Common myeloid progenitor, CD34-positive (primary cell): ENCODE results near the gene AP4E1.

Experiments
- CTCF ChIA-PET: fragments of 350-600 bp; sonication (Branson Sonifier 250); formaldehyde crosslinking; loops from one replicate; lab custom pipeline; 2021; ENCODE audit warnings: antibody characterized with exemption; lab: Charles Lee
- POLR2A ChIA-PET: fragments of 350-600 bp; sonication (Branson Sonifier 250); formaldehyde crosslinking; loops from one replicate; lab custom pipeline; 2021; ENCODE audit warnings: antibody characterized with exemption; lab: Charles Lee
- DNase-seq, 3 donors: peaks; one replicate each; pipeline versions ENCODE4 v3.0.0 to v3.0.0-alpha.2; 2013
- H3K27ac ChIP-seq, 2 experiments: 1 replicate in 1 of 2; 2 replicates in 1 of 2; pipeline ENCODE4 v1.7.0; 2013; ENCODE audit warnings: inconsistent platforms in 2 of 2, low read length in 2 of 2, mild to moderate bottlenecking in 2 of 2, low read depth in 1 of 2, moderate library complexity in 1 of 2; ENCODE audit not compliant: severe bottlenecking in 2 of 2, insufficient read depth in 1 of 2, poor library complexity in 1 of 2
- H3K27me3 ChIP-seq, 5 experiments: replicated peaks in 2 of 5; 1 replicate in 3 of 5; 2 replicates in 2 of 5; pipeline versions ENCODE4 v1.6.1 to v1.7.0; 2013; ENCODE audit warnings: low read length in 4 of 5, mild to moderate bottlenecking in 2 of 5, moderate library complexity in 2 of 5, inconsistent platforms in 1 of 5; ENCODE audit not compliant: insufficient read depth in 5 of 5, control insufficient read depth in 4 of 5
- H3K36me3 ChIP-seq, 4 experiments: 1 replicate in 2 of 4; 2 replicates in 2 of 4; pipeline versions ENCODE4 v1.6.1 to v1.7.0; 2013; ENCODE audit warnings: low read length in 3 of 4, control low read depth in 1 of 4, mild to moderate bottlenecking in 1 of 4; ENCODE audit not compliant: control insufficient read depth in 4 of 4, insufficient read depth in 4 of 4
- H3K4me1 ChIP-seq, 4 experiments: 1 replicate in 3 of 4; 2 replicates in 1 of 4; pipeline versions ENCODE4 v1.6.1 to v1.7.1; 2013; ENCODE audit warnings: low read length in 3 of 4, mild to moderate bottlenecking in 3 of 4, control low read depth in 1 of 4, inconsistent platforms in 1 of 4, moderate library complexity in 1 of 4; ENCODE audit not compliant: control insufficient read depth in 4 of 4, insufficient read depth in 4 of 4; ENCODE audit errors: control extremely low read depth in 1 of 4
- H3K4me3 ChIP-seq, 7 experiments: 1 replicate in 4 of 7; 2 replicates in 3 of 7; pipeline versions ENCODE4 v1.5.1 to v1.7.0; 2013; ENCODE audit warnings: mild to moderate bottlenecking in 7 of 7, low read length in 6 of 7, moderate library complexity in 6 of 7, inconsistent platforms in 2 of 7, low read depth in 2 of 7, control low read depth in 1 of 7; ENCODE audit not compliant: insufficient read depth in 4 of 7, control insufficient read depth in 1 of 7; ENCODE audit errors: extremely low read depth in 1 of 7
- H3K9me3 ChIP-seq, 5 experiments: 1 replicate in 4 of 5; 2 replicates in 1 of 5; pipeline versions ENCODE4 v1.6.1 to v1.7.1; 2013; ENCODE audit warnings: low read length in 4 of 5, mild to moderate bottlenecking in 2 of 5, inconsistent platforms in 1 of 5, low read depth in 1 of 5, moderate library complexity in 1 of 5; ENCODE audit not compliant: control insufficient read depth in 4 of 5, insufficient read depth in 2 of 5; ENCODE audit errors: control extremely low read depth in 1 of 5
- WGBS: methylation state at CpG from one replicate; pipeline ENCODE4 v1.1.5; 2013; ENCODE audit not compliant: insufficient coverage; 5-methylcytosine and 5-hydroxymethylcytosine counted together

The AP4E1 gene

DNA sequence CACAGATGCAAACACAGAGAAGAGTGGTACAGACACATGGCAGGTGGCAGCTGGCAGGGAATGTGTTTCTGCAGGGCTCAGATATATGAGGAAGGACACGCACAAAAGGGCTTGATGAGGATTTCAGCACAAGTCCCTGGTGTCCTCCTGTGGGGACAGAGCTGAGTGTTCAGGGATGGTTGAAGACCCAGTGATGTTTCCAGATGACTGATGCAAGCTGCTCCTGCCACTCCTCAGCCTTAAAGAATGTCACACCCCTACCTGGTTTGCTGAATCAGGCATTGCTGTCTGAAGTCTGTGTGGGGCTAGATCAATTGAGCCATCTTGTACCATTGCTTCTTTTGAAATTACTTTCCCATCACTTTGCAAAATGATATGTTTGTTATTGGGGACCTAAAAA lies 146.1 kb downstream of the AP4E1 start:
- DNase-seq = no peak
- H3K27ac ChIP-seq = no peak overlapping the region
- H3K9me3 ChIP-seq = no peaks in the 10 kb centered on the region
- POLR2A ChIA-PET = no interaction called here
- H3K4me3 ChIP-seq = no peak overlapping the region
- CTCF ChIA-PET = no interaction called here
- H3K27me3 ChIP-seq = peaks cover 0 to 5% (median 0%) of the 10 kb centered on the region in 5 experiments
- H3K4me1 ChIP-seq = no peaks in the 10 kb centered on the region
- 100% methylated on average over 1 of the region's 1 CpG for WGBS
- H3K36me3 ChIP-seq = no peaks in the 10 kb centered on the region
